NCI-H2227 (cell line): ENCODE measurements around the gene TTBK1.
A peak's percentile ranks its signal among the peaks of the same experiment; 100 is the strongest.

Experiments
- DNase-seq: peaks from one replicate; lab custom pipeline; 2025; ENCODE audit not compliant: unreplicated experiment; lab: John Stamatoyannopoulos, UW

Gene TTBK1

DNA sequence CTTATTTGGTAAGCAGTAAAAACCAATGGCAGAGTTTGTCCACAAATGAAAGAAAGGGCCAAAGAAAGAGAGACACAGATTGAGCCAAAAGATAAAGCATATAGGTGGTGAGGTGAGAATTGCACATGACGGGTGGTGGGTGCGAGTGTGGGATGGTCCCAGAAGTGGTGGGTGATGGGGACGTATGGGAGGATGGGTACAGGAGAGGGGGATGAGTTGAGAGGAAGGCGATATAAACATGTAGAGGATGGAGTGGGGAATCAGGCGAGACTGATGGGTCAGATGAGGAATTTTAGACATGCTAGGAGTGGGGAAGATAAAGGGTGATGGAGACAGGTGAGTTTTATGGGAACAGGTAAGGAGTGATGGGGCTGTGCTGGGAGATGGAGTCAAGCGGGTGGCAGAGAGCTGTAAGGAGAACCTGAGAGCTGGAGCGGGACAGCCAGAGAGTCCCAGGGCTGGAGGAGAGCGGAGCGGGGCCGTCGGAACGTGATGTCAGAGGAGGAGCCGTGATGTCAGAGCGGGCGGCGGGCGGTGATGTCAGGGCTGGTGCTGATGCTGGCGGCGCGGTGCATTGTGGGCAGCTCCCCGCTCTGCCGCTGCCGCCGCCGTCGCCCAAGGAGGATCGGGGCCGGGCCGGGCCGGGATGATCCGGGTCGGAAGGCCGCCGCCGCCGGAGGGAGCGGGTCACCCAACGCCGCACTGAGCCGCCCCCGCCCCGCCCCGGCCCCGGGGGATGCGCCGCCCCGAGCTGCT is at the start of gene TTBK1:
TSS of gene TTBK1 (plus strand) at position 574 of the 756 bp plus-strand sequence. CDS start 3,180 bp downstream, outside the sequence.
- DNase-seq = peak; percentile 80

DNA sequence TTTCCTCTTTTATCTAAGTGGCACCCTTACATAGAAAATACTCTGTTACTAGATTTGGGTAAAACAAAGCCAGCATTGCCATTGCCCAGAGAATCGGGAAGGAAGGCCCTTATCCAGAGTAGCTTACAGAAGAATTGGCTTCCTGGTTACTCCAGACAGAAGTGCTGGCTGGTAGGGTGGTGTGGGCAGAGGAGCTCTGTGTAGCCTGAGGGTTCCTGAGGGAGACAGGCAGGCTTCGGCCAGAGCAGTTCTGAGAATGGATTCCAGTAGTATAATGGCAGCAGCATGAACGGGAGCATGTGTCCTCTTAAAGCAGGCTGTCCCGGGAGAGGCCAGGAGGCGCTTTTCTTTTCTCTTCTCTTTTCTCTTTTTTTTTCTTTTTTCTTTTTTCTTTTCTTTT is 49.4 kb upstream of the TTBK1 start:
- DNase-seq = no peak

DNA sequence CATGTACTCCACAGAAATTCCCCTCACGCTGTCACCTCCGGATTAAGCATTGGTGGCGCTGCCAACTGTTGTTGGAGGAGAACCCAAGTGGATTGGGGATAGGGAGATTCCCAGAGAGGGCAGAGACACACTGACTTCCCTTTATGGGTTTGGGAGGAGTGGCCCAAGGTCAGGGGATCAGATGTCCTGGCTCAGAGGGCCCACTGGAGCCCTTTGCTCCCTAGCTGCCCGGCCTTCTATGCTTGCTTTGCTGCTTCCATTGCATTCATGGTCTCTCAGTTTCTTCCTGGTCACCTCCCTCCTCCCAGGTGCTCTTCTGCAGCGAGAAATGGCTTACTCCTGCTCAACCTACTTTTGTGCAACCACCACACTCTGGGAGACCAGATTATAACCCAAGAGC is 46.9 kb upstream of the TTBK1 start:
- no peak for DNase-seq

DNA sequence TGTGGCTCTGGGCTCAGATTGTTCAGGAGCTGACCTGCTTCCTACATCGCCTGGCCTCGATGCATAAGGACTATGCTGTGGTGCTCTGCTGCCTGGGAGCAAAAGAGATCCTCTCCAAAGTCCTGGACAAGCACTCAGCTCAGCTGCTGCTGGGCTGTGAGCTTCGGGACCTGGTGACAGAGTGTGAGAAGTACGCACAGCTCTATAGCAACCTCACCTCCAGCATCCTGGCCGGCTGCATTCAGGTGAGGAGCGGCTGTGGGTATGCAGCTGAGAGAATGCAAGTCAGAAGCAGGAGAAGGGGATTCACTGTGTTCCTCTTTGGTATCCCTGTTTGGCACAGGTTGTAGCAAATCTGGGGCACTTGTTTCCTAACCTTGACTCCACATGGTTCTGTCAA is 43.4 kb upstream of the TTBK1 start:
- no peak for DNase-seq

DNA sequence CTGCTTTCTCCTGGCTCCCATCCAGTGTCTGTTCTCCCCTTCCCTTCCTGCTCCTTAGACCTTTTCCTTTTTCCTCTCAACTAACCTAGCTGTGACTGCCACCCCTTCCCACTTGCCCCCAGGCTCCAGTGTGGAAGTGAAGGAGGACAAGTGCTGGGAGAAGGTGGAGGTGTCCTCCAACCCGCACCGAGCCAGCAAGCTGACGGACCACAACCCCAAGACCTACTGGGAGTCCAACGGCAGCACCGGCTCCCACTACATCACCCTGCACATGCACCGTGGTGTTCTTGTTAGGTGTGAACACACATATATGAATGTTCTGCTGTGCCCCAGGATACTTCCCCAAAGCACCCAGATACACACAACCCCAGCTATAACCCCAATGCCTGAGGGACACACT is 42.7 kb upstream of the TTBK1 start:
- DNase-seq = no peak

DNA sequence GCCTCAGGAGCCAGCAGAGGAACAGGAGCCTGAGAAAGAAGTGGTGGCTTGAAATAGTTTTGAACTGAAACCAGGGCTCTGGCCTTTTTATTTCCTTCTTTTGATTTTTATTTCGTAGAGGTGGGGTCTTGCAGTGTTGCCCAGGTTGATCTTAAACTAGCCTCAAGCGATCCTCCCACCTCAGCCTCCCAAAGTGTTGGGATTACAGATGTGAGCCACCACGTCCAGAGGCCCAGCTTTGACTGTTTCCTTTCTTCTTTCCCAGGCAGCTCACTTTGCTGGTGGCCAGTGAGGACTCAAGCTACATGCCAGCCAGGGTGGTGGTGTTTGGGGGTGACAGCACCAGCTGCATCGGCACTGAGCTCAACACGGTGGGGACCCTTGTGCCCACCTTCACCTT is 40.8 kb upstream of the TTBK1 start:
- DNase-seq = no peak

DNA sequence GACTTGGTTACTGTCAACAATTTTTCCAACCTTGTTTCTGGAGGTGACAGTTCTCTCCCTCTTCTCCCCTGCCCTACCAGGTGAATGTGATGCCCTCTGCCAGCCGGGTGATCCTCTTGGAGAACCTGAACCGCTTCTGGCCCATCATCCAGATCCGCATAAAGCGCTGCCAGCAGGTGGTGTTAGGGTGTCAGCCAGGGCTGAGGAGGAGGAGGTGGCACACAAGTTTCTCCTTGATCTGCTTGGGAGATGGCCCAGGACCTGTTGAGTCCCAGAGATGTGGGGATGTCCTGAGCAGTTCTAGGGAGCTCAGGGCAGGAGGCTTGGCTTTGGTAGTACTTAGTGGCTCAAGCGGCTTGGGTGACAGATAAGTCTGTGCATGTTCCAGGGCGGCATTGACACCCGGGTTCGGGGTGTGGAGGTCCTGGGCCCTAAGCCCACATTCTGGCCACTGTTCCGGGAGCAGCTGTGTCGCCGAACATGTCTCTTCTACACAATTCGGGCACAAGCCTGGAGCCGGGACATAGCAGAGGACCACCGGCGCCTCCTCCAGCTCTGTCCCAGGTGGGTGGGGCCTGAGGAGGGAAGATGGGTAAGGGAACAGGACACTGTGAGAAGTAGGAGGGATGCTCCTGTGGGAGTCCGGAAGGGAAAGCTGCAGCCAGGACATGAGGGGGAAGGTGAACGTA is 40.1 kb upstream of the TTBK1 start:
- no peak for DNase-seq

DNA sequence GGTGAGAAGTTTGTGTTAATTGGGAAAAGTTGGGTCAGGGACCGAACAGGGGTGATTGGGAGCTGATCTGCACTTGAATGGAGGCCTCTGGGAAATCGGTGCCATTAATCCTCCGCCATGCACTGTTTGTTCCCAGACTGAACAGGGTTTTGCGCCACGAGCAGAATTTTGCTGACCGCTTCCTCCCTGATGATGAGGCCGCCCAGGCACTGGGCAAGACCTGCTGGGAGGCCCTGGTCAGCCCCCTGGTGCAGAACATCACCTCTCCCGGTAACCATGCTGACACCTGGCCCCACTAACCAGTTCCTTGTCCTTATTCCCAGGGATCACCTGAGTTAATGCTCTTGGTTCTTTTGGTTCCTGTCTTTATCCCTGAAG is 39.6 kb upstream of the TTBK1 start:
- DNase-seq = no peak

DNA sequence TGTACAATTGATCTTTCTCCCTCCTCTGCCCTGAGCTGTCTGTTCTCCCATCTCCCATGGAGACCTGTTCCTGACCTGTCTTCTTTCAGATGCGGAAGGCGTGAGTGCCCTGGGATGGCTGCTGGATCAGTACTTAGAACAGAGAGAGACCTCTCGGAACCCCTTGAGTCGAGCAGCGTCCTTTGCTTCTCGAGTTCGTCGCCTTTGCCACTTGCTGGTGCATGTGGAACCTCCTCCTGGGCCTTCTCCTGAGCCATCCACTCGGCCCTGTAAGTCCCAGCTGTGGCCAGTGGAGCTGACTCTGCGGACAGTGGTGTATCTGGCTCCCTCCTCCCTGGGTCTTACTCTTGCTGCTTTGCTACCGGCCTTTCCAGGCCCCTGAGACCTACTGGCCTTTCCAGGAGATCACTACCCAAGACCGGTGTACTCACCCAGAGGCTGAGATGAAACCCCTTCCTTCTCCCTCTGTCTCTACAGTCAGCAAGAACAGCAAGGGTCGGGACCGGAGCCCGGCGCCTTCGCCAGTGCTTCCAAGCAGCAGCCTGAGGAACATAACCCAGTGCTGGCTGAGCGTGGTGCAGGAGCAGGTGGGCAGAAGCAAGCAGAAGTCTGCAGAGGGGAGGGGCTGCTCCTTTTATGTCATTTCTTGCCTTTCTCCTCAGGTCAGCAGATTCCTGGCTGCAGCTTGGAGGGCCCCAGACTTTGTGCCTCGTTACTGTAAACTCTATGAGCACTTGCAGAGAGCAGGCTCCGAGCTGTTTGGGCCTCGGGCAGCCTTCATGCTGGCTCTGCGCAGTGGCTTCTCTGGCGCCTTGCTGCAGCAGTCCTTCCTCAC is 38.8 kb upstream of the TTBK1 start:
- DNase-seq = no peak

DNA sequence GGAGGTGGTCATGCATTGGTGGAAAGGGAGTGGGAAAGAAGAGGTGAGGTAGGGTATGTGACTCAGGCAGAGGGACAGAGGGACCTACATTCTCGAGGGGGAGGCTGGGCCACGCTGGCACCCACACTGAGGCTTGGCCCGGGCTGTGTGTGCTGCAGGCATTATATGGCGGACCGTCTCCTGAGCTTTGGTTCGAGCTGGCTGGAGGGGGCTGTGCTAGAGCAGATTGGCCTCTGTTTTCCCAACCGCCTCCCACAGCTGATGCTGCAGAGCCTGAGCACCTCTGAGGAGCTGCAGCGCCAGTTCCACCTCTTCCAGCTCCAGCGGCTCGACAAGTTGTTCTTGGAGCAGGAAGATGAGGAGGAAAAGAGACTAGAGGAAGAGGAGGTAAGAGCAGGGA is 37.4 kb upstream of the TTBK1 start:
- no peak for DNase-seq

DNA sequence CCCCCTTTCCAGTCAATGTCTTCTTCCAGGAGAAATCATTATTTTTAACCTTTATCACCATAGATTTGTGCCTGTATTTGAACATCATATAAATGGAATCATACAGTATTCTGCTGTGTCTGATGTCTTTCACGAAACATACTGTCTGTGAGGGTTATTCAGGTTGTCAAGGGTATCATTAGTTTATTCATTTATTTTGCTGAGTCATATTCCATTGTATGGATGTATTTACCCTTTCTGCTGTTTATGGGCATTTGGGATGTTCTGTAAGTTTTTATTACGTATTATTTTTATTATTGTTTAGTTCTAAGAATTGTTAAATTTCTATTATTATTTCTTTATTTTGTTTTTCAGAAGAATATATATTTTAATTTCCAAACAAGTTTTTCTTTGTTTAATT is 36.0 kb upstream of the TTBK1 start:
- DNase-seq = no peak

DNA sequence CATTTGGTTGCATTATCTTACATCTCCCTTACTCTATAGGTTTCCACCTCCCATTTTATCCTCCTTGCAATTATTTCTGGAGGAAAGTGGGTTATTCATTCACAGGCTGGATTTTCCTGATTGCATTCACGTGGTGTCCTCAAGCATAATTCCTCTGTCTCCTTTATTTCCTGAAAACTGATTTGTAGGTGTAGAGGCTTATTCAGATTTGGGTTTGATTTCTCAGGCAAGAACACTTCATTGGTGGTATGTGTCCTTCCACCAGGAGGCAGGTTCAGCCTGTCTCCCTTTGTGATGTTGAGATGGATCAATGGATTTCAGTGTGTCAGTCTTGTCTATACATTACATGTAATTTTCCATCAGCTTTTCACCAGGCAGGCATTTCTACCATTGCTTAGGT is 31.3 kb upstream of the TTBK1 start:
- DNase-seq = no peak

DNA sequence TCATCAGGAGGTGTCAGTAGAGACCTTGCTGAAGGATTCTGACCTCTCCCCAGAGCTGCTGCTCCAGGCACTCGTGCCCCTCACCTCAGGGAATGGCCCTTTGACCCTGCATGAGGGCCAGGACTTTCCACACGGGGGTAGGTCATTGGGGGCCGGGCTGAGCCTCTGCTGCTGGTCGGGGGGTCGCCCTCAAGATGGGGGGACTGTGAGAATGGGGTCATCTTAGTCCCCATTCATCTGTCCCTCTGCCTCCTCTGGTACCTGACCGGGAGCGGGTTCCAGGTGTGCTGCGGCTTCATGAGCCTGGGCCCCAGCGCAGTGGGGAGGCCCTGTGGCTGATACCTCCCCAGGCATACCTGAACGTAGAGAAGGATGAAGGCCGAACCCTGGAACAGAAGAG is 29.9 kb upstream of the TTBK1 start:
- no peak for DNase-seq

DNA sequence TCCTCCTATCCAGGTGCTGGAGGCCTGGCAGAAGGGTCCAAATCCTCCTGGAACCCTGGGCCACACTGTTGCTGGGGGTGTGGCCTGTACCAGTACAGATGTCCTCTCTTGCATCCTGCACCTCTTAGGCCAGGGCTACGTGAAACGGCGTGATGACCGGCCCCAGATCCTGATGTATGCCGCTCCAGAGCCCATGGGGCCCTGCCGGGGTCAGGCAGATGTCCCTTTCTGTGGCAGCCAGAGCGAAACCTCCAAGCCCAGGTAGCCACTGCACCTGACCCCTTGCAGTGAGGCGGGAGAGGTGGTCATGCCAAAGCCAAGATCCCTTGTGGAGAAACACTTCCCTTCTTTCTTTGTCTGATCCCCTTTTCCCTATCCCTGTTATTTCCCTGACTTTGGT is 28.2 kb upstream of the TTBK1 start:
- DNase-seq = no peak

DNA sequence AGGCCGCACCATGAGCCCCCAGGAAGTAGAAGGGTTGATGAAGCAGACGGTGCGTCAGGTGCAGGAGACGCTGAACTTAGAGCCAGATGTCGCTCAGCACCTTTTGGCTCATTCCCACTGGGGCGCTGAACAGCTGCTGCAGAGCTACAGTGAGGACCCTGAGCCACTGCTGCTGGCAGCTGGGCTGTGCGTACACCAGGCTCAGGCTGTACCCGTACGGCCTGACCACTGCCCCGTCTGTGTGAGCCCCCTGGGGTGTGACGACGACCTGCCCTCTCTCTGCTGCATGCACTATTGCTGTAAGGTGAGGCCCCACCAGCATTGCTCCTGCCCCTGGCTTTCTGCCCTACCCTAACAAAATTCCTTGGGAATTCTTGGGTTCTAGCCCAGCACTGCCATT is 27.1 kb upstream of the TTBK1 start:
- no peak for DNase-seq

DNA sequence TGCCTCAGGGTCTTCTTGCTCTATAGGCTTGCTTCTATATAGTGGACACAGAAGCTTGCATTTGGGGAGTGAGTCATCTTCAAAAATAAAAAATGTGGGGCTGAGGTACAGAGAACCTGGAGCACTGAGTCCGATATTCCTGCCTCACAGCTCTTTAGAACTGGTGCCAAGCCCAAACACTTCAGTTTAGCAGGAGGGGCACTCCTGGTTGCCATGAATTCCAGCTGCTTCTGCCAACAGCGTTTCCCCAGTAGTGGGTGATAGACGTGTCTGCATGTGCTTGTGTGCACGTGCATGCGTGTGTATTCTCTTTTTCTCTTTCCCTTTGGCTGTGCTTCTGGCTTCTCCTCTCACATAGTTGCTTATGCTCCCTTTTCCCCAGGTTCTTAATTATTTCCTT is 25.9 kb upstream of the TTBK1 start:
- DNase-seq = no peak

DNA sequence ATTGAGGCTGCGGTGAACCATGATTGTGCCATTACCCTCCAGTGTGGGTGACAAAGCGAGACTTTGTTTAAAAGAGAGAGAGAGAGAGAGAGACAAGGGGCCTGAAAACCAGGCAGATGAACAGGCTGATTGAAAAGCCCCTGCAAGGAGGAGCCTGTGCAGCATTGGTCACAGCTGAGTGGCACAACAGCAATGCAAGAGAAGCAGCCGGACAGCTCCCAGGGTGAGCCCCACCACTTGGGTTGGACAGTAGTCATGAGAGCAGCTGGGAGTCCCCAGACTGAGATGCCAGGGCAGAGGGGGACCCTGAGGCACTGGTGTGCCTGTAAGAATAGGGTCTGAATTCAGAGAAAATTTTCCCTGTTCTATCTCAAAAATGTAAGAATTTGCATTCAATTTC is 24.2 kb upstream of the TTBK1 start:
- DNase-seq = no peak

DNA sequence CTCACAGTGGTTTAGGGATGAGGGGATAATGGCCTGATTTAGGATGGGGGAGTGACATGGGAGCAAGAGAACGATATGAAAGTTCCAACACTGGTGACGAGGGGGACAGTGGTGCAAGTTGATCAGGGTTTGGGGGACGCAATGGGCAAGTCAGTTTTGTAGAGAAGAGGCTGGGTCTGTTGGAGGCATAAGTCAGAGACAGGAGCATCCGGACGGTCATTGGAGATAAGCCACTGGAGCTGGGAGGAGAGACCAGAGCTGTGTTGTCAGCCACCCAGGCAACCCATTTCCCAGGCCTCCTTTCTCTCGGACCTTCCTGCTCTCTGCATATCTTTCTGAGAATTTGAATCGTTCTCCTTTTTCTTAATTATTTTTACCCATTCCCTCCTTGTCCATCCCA is 23.5 kb upstream of the TTBK1 start:
- DNase-seq = no peak

DNA sequence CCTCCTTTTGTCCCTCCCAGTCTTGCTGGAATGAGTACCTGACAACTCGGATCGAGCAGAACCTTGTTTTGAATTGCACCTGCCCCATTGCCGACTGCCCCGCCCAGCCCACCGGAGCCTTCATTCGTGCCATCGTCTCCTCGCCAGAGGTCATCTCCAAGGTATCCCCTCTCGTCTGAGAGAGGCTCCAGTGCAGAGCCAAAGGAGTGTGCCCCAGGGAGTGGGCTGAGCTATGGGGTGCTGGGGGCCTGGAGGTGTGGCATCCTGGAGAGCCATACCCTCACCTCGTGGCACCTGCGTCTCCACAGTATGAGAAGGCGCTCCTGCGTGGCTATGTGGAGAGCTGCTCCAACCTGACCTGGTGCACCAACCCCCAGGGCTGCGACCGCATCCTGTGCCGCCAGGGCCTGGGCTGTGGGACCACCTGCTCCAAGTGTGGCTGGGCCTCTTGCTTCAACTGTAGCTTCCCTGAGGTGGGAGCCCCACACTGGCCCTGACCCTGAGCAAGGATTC is 22.8 kb upstream of the TTBK1 start:
- DNase-seq = no peak

DNA sequence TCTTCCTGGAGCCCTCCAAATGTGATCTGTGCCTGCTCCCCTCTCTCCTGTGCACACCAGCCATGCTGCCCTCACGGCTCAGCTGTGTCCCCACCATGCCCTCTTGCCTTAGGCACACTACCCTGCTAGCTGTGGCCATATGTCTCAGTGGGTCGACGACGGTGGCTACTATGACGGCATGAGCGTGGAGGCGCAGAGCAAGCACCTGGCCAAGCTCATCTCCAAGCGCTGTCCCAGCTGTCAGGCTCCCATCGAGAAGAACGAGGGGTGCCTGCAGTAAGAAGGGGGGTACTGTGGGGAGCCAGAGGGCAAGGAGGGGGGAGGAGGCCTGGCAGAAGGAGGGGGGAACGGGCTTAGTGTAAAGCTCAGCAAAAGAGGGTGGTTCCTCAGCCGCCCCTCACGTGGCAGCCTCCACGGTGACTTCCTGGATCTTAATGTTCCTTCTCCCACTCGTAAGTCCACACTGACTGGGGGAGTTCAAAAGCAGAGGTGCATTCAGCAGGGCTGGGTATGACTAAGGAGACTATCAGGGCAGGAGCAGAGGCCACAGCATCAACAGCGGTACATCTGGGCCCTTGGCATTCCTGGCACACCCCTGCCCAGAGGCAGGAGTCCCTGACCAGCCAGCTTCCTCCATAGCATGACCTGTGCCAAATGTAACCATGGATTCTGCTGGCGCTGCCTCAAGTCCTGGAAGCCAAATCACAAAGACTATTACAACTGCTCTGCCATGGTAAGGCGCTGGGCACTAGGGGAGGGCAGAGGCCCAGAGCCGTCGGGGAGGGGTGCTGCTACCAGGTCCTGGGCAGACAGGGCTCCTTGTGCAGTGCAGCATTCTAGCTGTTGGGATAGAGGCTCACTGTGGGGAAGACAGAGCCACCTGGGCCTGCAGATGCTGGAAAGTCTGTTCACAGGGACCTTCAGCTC is 22.0 kb upstream of the TTBK1 start:
- no peak for DNase-seq
